Measurements from ENCODE around the gene ARL4D.

- TF ChIP-seq GATA3 (IDR thresholded peaks at IDR 0.05; ENCODE audit: low read depth, low read length) (no peak), GATA2 (IDR thresholded peaks at IDR 0.05; ENCODE audit: low read depth, low read length) (no peak)
Measured at GRCh38 chr17:43437756-43438155, 39.0 kb downstream of the ARL4D start.

Data from SH-SY5Y (cell line).